GM23248 (cell line): ENCODE results near the gene BCAS4.

ENCODE experiments used
- EZH2 ChIP-seq: fragments of 200-600 bp; sonication (generic); IDR thresholded peaks from 2 replicates; pipeline ENCODE4 v1.6.1; 2018; ENCODE audit warnings: antibody characterized with exemption, mild to moderate bottlenecking; ENCODE audit not compliant: insufficient read depth, poor library complexity, severe bottlenecking
- EZH2phosphoT487 ChIP-seq: fragments of 200-600 bp; sonication (generic); IDR thresholded peaks from 2 replicates; pipeline ENCODE4 v1.6.1; 2018; ENCODE audit warnings: antibody characterized with exemption, moderate library complexity, mild to moderate bottlenecking, low read depth; ENCODE audit not compliant: insufficient read depth

- no peak for TF ChIP-seq EZH2
- no peak for TF ChIP-seq EZH2phosphoT487
Measured at GRCh38 chr20:50879649-50880550, 85.0 kb downstream of the BCAS4 start.
